Measurements from ENCODE around the gene CMSS1.

The CMSS1 gene

GRCh38 chr3:99855900-99856299 is 38.2 kb downstream of the CMSS1 start:
- DNase-seq = no peak

DNA sequence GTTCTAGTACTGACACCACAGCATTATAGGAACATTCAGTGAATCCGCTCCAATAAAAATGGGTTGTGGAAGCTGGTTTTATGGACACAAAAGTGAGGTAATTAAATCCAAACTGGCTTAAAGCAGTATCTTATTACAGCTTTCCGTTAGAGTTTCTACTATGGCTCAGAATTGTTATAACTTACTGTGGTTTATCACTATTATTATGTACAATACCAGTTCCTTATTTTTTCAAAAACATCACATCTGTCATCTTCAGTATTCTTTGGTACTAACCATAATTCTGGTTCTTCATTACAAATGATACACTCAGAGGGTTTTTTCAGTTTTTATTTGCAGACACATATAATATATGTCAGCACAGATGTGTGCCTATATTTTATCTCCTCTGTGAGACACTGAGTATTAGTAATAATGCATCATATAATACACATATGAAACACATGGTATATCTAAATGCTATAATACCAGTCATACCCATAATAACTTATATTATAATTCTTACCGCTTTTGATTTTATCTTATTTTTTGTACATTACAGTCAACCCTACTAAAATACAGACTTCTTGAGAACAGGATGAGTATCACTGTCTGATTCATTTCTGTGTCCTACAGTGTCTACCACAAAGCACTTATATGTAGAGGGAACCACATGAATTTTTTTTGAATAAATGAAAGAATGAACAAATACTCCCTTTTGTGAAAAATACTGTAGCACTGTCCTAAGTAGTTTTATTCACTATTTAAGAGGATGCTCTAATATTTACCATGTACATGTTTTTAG is 39.0 kb downstream of the CMSS1 start:
- no peak for DNase-seq

DNA sequence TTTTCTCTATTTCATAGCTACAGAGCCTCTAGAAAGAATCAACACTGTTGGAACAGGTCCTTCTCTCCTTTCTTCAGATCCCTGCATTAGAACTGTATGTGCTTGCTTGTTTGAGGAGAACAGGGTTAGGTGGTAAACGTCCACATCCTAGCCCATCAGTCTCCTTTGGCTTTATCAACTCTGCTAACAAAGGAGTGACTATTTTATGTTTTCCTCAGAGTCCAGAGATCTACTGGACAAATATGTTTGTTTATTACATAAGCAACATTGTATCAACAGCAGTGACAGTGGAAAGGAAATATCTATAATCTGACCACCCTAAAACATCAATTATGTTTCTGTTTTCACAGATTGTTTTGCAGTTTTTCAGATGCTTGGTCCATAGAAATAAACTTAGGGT is 39.6 kb downstream of the CMSS1 start:
- DNase-seq = no peak

DNA sequence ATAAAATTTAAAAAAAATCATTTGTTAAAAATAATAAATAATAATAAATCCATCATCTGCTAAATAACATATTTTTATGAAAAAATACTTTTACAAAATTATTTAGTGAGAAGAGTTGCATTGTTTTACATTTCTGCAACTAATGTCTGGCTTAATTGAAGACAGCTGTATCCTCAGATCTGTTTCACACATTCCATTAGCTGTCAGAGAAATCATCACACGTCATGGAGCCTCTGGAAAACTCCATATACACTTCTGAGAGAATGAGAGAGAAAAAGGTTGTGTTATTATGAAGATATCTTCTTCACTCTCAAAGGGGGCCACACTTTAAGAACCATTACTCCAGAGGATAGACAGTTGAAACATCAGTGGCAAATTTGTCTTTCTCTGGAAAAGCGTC is 40.8 kb downstream of the CMSS1 start:
- no peak for DNase-seq

- DNase-seq = no peak
These were observed 42.2 kb downstream of the CMSS1 start for GRCh38 chr3:99859825-99860224.

- no peak for DNase-seq
These were observed 43.6 kb downstream of the CMSS1 start for GRCh38 chr3:99861216-99861615.

GRCh38 chr3:99862208-99862607 is 44.5 kb downstream of the CMSS1 start:
- DNase-seq = no peak

DNA sequence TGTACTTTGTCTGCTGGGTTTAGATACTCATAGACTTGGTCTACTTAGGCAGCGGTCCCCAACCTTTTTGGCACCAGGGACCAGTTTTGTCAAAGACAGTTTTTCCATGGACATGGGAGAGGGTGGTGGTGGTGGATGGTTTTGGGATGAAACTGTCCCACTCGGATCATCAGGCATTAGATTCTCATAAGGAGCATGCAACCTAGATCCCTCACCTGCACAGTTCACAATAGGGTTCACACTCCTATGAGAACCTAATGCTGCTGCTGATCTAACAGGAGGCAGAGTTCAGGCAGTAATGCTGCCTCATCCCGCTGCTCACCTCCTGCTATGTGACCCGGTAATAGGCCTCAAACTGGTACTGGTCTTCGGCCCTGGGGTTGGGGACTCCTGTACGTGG is 45.3 kb downstream of the CMSS1 start:
- DNase-seq = no peak

DNA sequence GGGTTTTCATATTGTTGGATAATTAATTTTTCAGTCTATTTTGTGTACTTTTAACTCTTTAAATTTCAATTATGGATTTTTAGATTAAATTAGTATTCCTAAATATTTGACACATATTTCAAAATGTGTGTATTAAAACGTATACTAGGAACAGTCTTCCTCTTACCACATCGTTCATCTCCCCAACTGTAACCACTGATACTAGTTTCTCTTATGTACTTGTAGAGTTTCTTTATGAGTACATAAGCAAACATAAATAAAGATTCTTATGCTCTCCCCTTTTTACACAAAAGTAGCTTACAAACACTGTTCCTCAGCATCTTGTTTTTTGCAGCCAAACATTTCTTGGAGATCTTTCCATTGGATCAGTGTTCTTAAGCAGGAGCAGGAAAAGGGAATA is 45.9 kb downstream of the CMSS1 start:
- DNase-seq = no peak

DNA sequence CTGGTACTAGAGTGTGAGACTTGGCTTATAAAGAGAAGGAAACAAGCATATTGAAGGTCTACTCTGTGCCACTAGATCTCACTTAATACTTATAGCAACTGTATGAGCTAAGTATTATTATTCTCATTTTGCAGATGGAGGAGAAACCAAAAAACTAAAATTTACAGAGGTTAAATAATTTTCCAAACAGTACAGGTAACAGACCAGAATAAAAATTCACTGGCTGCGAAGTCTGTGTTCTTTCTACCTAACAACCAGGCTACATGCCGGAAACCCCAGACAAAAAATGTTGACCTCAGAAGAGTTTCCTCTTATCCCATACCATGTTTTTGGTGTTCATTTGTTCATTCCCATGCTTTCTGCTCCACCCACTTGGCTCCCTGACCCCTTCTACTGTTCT is 46.6 kb downstream of the CMSS1 start:
- no peak for DNase-seq

GRCh38 chr3:99865321-99865720 is 47.7 kb downstream of the CMSS1 start:
- DNase-seq = no peak

- DNase-seq = no peak
These were observed 48.6 kb downstream of the CMSS1 start for GRCh38 chr3:99866261-99866761.

- no peak for DNase-seq
These were observed 50.1 kb downstream of the CMSS1 start for GRCh38 chr3:99867594-99868310.

GRCh38 chr3:99868311-99868646 is 50.6 kb downstream of the CMSS1 start:
- no peak for DNase-seq

DNA sequence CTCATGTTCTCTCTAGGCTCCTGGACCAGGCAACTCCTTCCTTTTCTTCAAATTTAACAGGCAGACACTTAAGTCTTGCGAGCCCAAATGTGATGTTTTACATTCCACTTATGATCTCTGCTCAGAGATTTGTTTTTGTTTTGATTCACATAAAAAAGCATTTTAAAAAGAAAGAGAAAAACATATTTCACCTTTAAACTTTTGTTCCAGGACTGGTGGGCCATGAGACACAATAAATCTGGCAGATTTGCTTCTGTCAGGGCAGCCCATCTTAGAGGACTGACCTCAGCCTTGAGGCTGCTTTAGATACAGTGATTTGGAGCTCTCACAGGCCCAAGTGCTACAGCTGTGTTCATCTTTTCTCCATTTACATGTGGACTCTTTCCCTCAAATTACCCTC is 52.0 kb downstream of the CMSS1 start:
- no peak for DNase-seq

GRCh38 chr3:99870712-99871111 is 53.0 kb downstream of the CMSS1 start:
- DNase-seq = no peak

DNA sequence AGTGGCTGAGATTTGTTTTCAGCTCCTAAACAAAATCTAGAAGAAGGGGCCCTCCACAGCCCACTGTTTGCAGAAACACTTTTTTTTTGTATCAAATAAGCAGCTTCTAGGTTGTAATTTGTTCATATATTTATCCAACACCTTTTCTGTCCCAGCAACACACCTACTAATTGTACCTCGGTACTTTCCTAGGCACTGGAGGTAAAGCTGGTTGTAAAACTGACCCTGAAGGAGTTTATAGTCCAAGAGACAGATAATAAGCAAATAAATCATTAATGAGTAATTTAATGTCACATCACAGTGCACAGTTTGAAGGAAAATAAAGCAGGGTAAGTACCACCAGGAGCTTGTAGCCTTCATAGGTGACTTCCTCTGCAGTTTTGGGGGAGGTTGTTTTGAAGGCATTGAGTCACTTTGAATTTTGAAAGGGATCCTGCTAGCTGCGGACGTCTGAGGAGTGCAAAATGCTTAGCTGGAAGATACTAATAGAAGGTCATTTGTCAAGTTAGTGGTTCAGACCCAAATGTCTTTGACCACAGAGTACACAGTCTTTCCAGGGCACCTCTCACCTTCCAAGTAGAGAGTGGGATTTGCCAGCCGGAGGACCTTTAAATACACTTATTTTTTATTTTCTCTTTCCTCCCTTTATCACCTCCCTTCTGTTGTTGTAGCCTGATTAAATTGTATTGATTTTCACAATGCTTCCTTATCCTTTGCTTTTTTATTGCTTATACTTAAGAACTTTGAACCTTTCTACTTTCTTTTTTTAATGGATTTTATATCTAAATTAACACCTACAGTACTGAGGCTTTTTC is 53.8 kb downstream of the CMSS1 start:
- no peak for DNase-seq

- no peak for DNase-seq
These were observed 55.2 kb downstream of the CMSS1 start for GRCh38 chr3:99872923-99873254.

GRCh38 chr3:99873269-99874102 is 55.8 kb downstream of the CMSS1 start:
- DNase-seq = no peak

DNA sequence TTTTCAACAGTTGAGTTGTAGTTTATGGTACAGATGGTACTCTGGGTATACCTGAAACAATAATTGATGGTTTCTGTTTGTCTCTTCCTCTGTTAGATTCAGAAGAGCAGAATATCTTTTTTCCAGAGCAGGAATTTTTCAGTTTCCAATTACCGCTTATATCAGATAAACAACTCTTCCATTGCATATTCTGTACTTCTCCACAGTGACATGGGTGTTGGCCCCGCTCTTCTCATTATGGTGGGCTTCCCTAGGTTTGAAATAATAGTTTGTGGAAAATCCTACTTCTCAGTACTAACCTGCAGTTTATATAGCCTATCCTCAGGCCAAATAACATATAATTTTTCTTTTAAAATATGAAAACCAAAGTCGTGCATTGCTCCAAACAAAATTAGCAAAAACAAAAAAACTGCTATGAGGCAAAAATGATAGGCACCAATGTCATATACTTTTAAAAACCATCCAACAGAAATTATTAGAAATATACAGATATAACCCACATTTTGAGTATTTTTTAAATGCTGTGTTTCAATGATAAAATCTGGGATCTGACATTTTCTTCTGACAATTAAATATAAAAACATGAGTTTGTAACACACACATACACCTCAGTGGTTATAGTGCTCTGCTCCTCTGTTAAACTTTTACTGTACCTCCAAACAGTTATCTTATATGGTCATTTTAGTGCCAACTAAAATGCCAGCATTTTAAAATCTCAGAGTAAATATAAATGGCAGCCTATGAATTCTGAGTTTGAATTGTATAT is 56.8 kb downstream of the CMSS1 start:
- no peak for DNase-seq

DNA sequence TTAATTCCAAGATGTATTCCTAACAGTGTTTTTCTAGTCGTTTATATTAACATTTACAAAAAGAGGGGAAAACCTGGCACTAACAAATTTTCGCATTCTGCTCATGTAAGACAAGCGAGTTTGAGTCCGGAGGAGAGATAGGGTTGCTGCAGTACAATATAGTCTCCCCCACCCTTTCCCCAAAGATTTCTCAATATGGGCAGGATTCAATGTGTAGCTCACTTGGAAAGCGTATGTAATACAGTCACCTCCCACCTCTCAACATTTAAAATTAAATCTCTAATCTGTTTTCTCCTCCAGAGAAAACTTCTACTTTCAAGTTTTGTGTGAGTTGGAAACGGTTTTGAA is 57.9 kb downstream of the CMSS1 start:
- no peak for DNase-seq
